Right lobe of liver (tissue), 6 donors: ENCODE results near the gene PTPRD. TPM values are rescaled to one million over a fixed set of nuclear protein-coding genes. Genes with fewer than 3 reads are reported as not detected.

ENCODE experiments used
- ATAC-seq, 4 donors: fragments of 200-7000 bp; cut with Tn5 transposase; one replicate each; pipeline ENCODE4 v1.9.1; 2020; ENCODE audit warnings: mild to moderate bottlenecking in 4 of 4, moderate library complexity in 4 of 4
- DNase-seq, 3 donors: peaks; one replicate each; pipeline ENCODE4 v3.0.0-alpha.2; 2020
- H3K27ac ChIP-seq, 3 donors: fragments of 200-600 bp; one replicate each; pipeline ENCODE4 v1.8.0; 2022
- H3K27me3 ChIP-seq, 2 donors: fragments of 200-600 bp; one replicate each; pipeline ENCODE4 v1.8.0; 2022
- H3K36me3 ChIP-seq, 4 donors: fragments of 200-600 bp; sonication (generic) in 1 of 4; one replicate each; pipeline versions ENCODE4 v1.5.1 to v1.8.0; 2017 to 2022; ENCODE audit warnings: control low read depth in 1 of 4
- H3K4me1 ChIP-seq, 4 donors: fragments of 200-600 bp; sonication (generic) in 1 of 4; one replicate each; pipeline versions ENCODE4 v1.5.1 to v1.8.0; 2017 to 2022; ENCODE audit warnings: control low read depth in 1 of 4
- H3K4me3 ChIP-seq, 3 donors: fragments of 200-600 bp; one replicate each; pipeline ENCODE4 v1.8.0; 2022
- H3K9me3 ChIP-seq, 4 donors: fragments of 200-600 bp; sonication (generic) in 1 of 4; one replicate each; pipeline versions ENCODE4 v1.5.1 to v1.8.0; 2017 to 2022; ENCODE audit warnings: control low read depth in 1 of 4
- CTCF ChIP-seq, 4 donors: fragments of 200-600 bp in 3 of 4; fragments of 450-650 bp in 1 of 4; IDR thresholded peaks; one replicate each; pipeline versions ENCODE4 v1.5.1 to v1.8.0; 2016 to 2022; ENCODE audit warnings: antibody characterized with exemption in 4 of 4, mild to moderate bottlenecking in 2 of 4
- POLR2A ChIP-seq: fragments of 450-650 bp; IDR thresholded peaks from one replicate; pipeline ENCODE4 v1.6.1; 2017; ENCODE audit warnings: antibody characterized with exemption, mild to moderate bottlenecking
- WGBS: methylation state at CpG from one replicate; pipeline ENCODE4 v1.1.6; 2018; ENCODE audit warnings: low coverage, low lambda C conversion rate; ENCODE audit not compliant: insufficient coverage; ENCODE audit errors: missing lambda C conversion rate; 5-methylcytosine and 5-hydroxymethylcytosine counted together
- intact Hi-C, 2 donors: fragments of 100-400 bp; cut with DNase I; formaldehyde crosslinking; loops; one replicate each; pipeline versions ENCODE4 v1.11.2 to v1.14.1; 2022
- total RNA-seq, 6 experiments: library from RNA; depleted of rRNA in 2 of 6; stranded (reverse); fragments of >200 nt in 2 of 6; fragmentation: NEBNext Ultra II Directional in 3 of 6; extraction: Animal tissue kit (Norgen Biotek cat#: 25700) in 3 of 6; gene quantifications; one replicate each; pipeline versions ENCODE4 v1.1.0 to v1.2.4, GENCODE V29; 2016 to 2023
- donor health status: DM: no; HTN: yes; CAD: no.
- donor health status: DM: no; HTN: no; CAD: no.
- donor health status: DM: no; HTN: no; CAD: no.
- donor health status: DM: no; HTN: yes; CAD: no.
- donor health status: DM: no; HTN: yes; CAD: no.

The PTPRD gene
- total RNA-seq, 6 experiments from 2014 or later: 5.4 to 29.8 (median 13.9) TPM

DNA sequence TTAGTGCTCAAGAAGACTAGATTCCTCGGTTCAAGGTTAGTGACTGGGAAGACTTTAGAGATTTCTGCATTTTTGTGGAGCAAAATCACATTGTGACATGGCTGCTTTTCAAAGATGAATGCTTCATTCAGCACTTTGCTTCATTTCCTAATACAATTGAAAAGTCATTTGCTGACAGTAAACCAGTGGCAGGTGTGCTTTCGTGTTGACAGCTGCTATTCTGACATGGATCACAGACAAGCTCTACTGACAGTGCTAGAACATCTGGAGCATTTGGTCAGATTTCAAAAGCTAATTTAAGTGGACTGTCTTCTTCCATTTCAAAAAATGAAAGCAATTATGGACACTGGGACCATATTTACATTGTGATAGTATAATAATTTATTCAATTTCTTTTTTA lies 1060.1 kb downstream of the PTPRD start:
- TF ChIP-seq CTCF (IDR thresholded peaks at IDR 0.05): no peak
- TF ChIP-seq POLR2A: no peak
- H3K27ac ChIP-seq: no peak overlapping the region
- no peak for ATAC-seq
- no peak for DNase-seq
- 24% methylated on average over 2 of the region's 2 CpGs for WGBS
- no peaks in the 10 kb centered on the region for H3K9me3 ChIP-seq
- intact Hi-C loops: no loop called here
- no peaks in the 10 kb centered on the region for H3K27me3 ChIP-seq
- no peaks in the 10 kb centered on the region for H3K36me3 ChIP-seq
- no peak overlapping the region for H3K4me3 ChIP-seq
- no peaks in the 10 kb centered on the region for H3K4me1 ChIP-seq

DNA sequence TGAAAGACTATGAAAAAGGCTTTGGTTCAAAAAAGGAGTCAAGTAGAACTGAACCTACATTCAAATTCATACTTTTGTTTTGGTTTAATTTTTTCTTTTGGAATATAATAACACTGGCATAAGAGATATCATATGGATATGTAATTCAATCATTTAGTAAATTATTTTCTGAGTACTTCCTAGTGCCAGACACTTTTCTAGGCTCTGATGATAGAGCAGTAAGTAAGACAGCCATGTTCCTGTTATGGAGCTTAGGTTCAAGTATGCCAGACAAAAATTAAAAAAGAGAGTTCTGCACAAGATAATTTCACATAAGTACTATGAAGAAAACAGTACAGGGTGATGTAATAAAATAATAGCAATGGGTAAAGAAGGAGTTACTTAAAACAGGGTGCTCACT lies 1074.0 kb downstream of the PTPRD start:
- no peaks in the 10 kb centered on the region for H3K4me1 ChIP-seq
- no peak overlapping the region for H3K27ac ChIP-seq
- DNase-seq (no peak), ATAC-seq (no peak)
- intact Hi-C loops: no loop called here
- H3K4me3 ChIP-seq: no peak overlapping the region
- H3K36me3 ChIP-seq: no peaks in the 10 kb centered on the region
- no peaks in the 10 kb centered on the region for H3K27me3 ChIP-seq
- TF ChIP-seq POLR2A (no peak), CTCF (IDR thresholded peaks at IDR 0.05) (no peak)
- H3K9me3 ChIP-seq: no peaks in the 10 kb centered on the region

DNA sequence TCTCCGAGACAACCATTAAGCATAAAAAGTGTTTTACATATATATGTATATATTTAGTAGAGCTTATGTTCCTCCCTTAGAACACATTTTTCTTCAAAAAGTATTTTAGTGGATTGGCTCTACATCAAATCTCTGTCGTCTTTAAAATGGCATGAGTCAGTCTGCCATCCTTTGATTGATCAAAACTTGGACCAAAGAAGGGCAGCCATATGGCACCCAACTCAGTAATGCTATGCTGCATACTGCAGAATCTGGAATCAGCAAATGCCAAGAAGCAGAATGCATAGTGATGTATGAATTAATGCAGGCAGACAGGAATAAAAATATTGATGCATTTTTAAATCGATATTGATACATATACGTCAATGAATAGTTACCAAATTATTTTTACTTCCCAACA lies 1074.4 kb downstream of the PTPRD start:
- Histone ChIP-seq H3K27me3 (no peaks in the 10 kb centered on the region), H3K36me3 (no peaks in the 10 kb centered on the region), H3K9me3 (no peaks in the 10 kb centered on the region), H3K4me1 (no peaks in the 10 kb centered on the region), H3K4me3 (no peak overlapping the region), H3K27ac (no peak overlapping the region)
- whole genome bisulfite sequencing: 63% methylated on average over 4 of the region's 4 CpGs
- ATAC-seq (no peak), DNase-seq (no peak)
- TF ChIP-seq POLR2A (no peak), CTCF (IDR thresholded peaks at IDR 0.05) (no peak)
- intact Hi-C loops: no loop called here

DNA sequence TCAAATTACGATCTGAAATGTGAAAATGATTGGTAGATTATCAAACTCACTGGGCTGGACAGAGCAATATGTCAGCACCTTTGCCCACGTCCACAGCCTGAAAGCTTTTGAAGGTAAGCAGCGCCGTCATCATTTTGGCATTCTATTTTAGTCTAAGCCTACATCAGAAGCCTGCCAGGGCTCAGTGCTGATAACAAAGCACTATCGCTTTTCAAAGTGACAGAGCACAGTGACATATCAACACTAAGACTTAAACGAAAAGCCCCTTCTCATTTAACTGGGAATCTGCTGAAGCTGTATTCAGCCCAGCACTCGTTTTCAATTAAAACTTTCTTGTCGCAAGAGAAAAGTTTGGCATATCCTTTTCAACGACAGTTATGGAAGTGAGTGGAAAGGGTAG lies 1076.3 kb downstream of the PTPRD start:
- Histone ChIP-seq H3K4me1 (no peaks in the 10 kb centered on the region), H3K27ac (no peak overlapping the region), H3K4me3 (no peak overlapping the region), H3K27me3 (no peaks in the 10 kb centered on the region), H3K36me3 (no peaks in the 10 kb centered on the region), H3K9me3 (no peaks in the 10 kb centered on the region)
- intact Hi-C loops: no loop called here
- WGBS: 21% methylated on average over 9 of the region's 9 CpGs
- TF ChIP-seq POLR2A (no peak), CTCF (IDR thresholded peaks at IDR 0.05) (no peak)
- DNase-seq: no peak
- ATAC-seq: no peak

DNA sequence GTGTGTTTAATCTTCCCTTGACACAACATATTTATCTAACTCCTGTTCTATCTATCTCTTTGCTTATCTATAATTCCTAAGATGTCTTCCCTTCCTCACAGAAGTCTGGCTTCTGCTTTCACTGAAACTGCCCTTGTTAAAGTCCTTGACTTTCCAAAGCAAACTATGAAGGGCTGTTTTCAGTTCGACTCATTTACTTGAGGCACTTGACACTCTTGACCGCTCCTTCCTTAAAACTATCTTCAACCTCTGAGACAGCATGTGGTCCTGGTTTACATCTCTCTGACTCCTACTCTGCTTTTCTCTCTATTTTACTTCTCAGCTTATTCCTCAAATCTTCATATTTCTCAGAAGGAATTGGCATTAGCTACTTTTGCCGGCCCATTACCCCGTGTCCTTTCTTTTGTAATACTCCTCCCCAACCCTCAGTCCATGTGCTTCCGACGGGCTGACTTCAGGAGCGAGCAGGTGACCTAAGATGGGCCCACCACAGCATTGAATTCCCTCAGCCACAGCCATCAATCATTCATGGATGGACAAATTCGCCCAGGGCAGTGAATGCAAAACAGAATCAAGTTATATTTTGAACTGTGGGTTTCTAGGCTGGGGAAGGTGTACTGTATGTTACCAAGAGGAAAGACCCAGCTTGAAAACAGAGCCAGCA lies 1089.2 kb downstream of the PTPRD start:
- intact Hi-C loops: no loop called here

More for the DNA sequence above, 1089.2 kb downstream of the PTPRD start:
- Histone ChIP-seq H3K9me3 (no peaks in the 10 kb centered on the region), H3K36me3 (no peaks in the 10 kb centered on the region), H3K4me3 (no peak overlapping the region), H3K27me3 (no peaks in the 10 kb centered on the region), H3K4me1 (no peaks in the 10 kb centered on the region), H3K27ac (no peak overlapping the region)
- DNase-seq: no peak
- no peak for ATAC-seq
- TF ChIP-seq POLR2A (no peak), CTCF (IDR thresholded peaks at IDR 0.05) (no peak)
- 50% methylated on average over 8 of the region's 8 CpGs for WGBS
